Endothelial cell of umbilical vein (primary cell): Measurements from ENCODE around the gene EVX1.

Experiments
- EZH2 ChIP-seq: IDR thresholded peaks from 2 replicates; pipeline ENCODE4 v1.6.1; 2012; ENCODE audit warnings: borderline replicate concordance, low read depth, mild to moderate bottlenecking, moderate library complexity, low read length, inconsistent platforms; ENCODE audit not compliant: severe bottlenecking
- JUN ChIP-seq: IDR thresholded peaks from 2 replicates; pipeline ENCODE4 v1.6.1; 2011; ENCODE audit warnings: borderline replicate concordance, low read depth; ENCODE audit not compliant: insufficient read length, insufficient read depth

GRCh38 chr7:27271384-27271783 is 28.8 kb downstream of the EVX1 start:
- TF ChIP-seq EZH2 (no peak), JUN (no peak)
